AML-193 (cell line): ENCODE data around the gene CDC27.
"Not testable (repeated sequence)": the region's sequence is repeated elsewhere in the genome, so short reads cannot be mapped to it uniquely, and the experiment has no call there.

ENCODE experiments used
- DNase-seq, 2 experiments: peaks; one replicate each; lab custom pipeline; 2025; lab: John Stamatoyannopoulos, UW

The CDC27 gene

GRCh38 chr17:47071171-47071570 is 117.9 kb downstream of the CDC27 start:
- not testable (repeated sequence) for DNase-seq

- DNase-seq: not testable (repeated sequence)
Observed at GRCh38 chr17:47070266-47070665, 118.8 kb downstream of the CDC27 start.
